ENCODE data around the gene TMEM208. TPM values are rescaled to one million over a fixed set of nuclear protein-coding genes. Genes with fewer than 3 reads are reported as not detected.

Gene TMEM208
- total and polyA plus RNA-seq, 2 of the 8 experiments (the other 6 are each of a cell fraction or from before 2014, with no cell fraction given): 37.7 to 100.0 TPM

DNA sequence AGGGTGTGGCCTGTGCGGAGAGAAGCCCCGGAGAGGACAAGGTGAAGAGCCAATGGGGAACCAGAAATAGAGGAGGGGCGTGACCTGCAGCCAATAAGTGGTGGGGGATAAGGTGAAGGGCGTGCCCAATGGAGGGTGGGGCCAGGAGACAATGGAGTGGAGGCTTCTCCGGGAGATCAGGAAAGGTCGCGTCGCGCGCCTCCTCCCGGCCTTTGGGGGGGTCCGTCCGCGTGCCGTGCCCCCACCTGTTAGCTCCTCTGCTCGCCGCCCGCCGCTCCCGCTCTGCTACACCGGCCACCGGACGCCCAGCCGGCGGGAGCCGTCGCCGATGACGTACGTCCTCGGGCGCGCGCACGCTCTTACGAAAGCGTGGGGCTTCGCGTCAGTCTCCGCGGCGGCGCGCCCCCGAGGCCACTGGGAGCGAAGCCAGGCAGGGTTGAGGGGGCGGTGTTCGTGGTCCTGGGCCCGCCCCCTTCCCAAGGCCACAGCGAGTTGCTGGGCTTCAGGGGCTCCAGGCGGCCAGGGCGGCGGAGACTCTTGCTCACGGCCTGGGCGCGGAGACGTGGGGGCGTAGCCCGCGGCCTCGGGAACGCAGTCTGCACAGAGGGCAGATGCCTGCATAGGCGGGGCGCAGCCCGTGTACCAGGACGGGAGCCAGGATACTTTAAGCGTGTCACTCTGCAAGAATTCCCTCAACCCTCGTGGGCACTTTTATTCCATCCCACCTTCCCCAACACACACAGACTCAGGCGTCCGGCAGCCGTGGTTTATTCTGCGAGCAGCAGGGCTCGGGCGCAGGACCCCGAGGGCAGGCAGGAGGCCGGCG lies 43.1 kb upstream of the TMEM208 start, which contains the start of gene MATCAP1 (continued):
- TF ChIP-seq KDM1A (IDR thresholded peaks at IDR 0.05; ENCODE audit: borderline replicate concordance, low read length) (no peak), EP300 (IDR thresholded peaks at IDR 0.05; ENCODE audit: borderline replicate concordance in 1 of 2, low read depth in 2 of 2, low read length in 2 of 2) (no peak), JUN (IDR thresholded peaks at IDR 0.05; ENCODE audit: low read depth, low read length) (no peak), SIX5 (IDR thresholded peaks at IDR 0.05; ENCODE audit: low read depth, low read length) (no peak), MAFK (IDR thresholded peaks at IDR 0.05; ENCODE audit: low read depth, low read length) (no peak), HDAC2 (IDR thresholded peaks at IDR 0.05; ENCODE audit: borderline replicate concordance in 1 of 2, low read depth in 2 of 2, low read length in 2 of 2) (no peak), TAF7 (optimal IDR thresholded peaks at IDR 0.05; ENCODE audit: borderline replicate concordance, low read depth, low read length) (no peak), BACH1 (IDR thresholded peaks at IDR 0.05; ENCODE audit: low read length) (0 out of 2 replicates have a peak, but pooled peaks have one; percentile 14), CEBPB (IDR thresholded peaks at IDR 0.05; ENCODE audit: low read depth, low read length) (peak; percentile 87), POLR2AphosphoS5 (IDR thresholded peaks at IDR 0.05; ENCODE audit: low read depth, low read length) (no peak; the same call in 1 of the 2 replicates), CBX5 (IDR thresholded peaks at IDR 0.05; ENCODE audit: low read depth, low read length) (no peak), SIN3A (conservative IDR thresholded peaks at IDR 0.05 in 1 of 2, IDR thresholded peaks at IDR 0.05 in 1 of 2; ENCODE audit: low read depth in 1 of 2, low read length in 2 of 2) (peak in 1 of 2 experiments; percentile 16; a peak in 1 of 4 replicates), RFX5 (IDR thresholded peaks at IDR 0.05; ENCODE audit: borderline replicate concordance, low read depth, low read length) (no peak), POU5F1 (IDR thresholded peaks at IDR 0.05; ENCODE audit: low read depth, low read length) (no peak), SP4 (IDR thresholded peaks at IDR 0.05; ENCODE audit: low read length) (peak; percentile 75), TBP (IDR thresholded peaks at IDR 0.05; ENCODE audit: low read depth, low read length) (no peak; the same call in 1 of the 2 replicates), CTBP2 (IDR thresholded peaks at IDR 0.05; ENCODE audit: borderline replicate concordance, insufficient read depth, insufficient read length, low read length) (no peak), POLR2A (IDR thresholded peaks at IDR 0.05; ENCODE audit: control extremely low read depth in 1 of 2, low read depth in 2 of 2, low read length in 2 of 2) (peak in 1 of 2 experiments; percentile 79; a peak in 2 of 3 replicates), SIRT6 (IDR thresholded peaks at IDR 0.05; ENCODE audit: low read length) (no peak), NRF1 (IDR thresholded peaks at IDR 0.05; ENCODE audit: low read depth, low read length) (no peak)
- TF ChIP-seq, protein P1, sequence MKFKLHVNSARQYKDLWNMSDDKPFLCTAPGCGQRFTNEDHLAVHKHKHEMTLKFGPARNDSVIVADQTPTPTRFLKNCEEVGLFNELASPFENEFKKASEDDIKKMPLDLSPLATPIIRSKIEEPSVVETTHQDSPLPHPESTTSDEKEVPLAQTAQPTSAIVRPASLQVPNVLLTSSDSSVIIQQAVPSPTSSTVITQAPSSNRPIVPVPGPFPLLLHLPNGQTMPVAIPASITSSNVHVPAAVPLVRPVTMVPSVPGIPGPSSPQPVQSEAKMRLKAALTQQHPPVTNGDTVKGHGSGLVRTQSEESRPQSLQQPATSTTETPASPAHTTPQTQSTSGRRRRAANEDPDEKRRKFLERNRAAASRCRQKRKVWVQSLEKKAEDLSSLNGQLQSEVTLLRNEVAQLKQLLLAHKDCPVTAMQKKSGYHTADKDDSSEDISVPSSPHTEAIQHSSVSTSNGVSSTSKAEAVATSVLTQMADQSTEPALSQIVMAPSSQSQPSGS (IDR thresholded peaks at IDR 0.05; ENCODE audit: low read length): no peak
- TF ChIP-seq, protein P2, sequence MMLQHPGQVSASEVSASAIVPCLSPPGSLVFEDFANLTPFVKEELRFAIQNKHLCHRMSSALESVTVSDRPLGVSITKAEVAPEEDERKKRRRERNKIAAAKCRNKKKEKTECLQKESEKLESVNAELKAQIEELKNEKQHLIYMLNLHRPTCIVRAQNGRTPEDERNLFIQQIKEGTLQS (IDR thresholded peaks at IDR 0.05; ENCODE audit: insufficient read depth, low read depth, low read length): no peak
